T-helper 17 cell (primary cell): ENCODE data around the gene ZBTB2. TPM values are rescaled to one million over a fixed set of nuclear protein-coding genes. Genes with fewer than 3 reads are reported as not detected.
"Not testable (repeated sequence)": the region's sequence is repeated elsewhere in the genome, so short reads cannot be mapped to it uniquely, and the experiment has no call there.

Source experiments
- ATAC-seq: fragments of 150-1000 bp; cut with Tn5 transposase; 2 replicates; pipeline ENCODE4 v1.10.0; 2021; ENCODE audit warnings: mild to moderate bottlenecking, moderate library complexity
- DNase-seq, 3 donors: peaks; one replicate each; pipeline versions ENCODE4 v3.0.0 to v3.0.0-alpha.2; 2020 to 2021
- H3K9me3 ChIP-seq: one replicate; pipeline ENCODE4 v1.7.0; 2013; ENCODE audit warnings: low read length, mild to moderate bottlenecking; ENCODE audit not compliant: control insufficient read depth, poor library complexity, severe bottlenecking
- H3K27ac Mint-ChIP-seq: one replicate; pipeline ENCODE4 v1.8.0; 2022; ENCODE audit warnings: mild to moderate bottlenecking, moderate library complexity, mixed read lengths
- H3K27me3 Mint-ChIP-seq: one replicate; pipeline ENCODE4 v1.8.0; 2022; ENCODE audit warnings: mixed read lengths
- H3K36me3 Mint-ChIP-seq: one replicate; pipeline ENCODE4 v1.8.0; 2022; ENCODE audit warnings: low read depth, mixed read lengths
- H3K4me1 Mint-ChIP-seq: one replicate; pipeline ENCODE4 v1.8.0; 2022; ENCODE audit warnings: mild to moderate bottlenecking, mixed read lengths
- H3K4me3 Mint-ChIP-seq: one replicate; pipeline ENCODE4 v1.8.0; 2022; ENCODE audit warnings: mild to moderate bottlenecking, moderate library complexity, mixed read lengths
- total RNA-seq, 4 donors: library from RNA in 2 of 4; stranded (reverse) in 2 of 4; gene quantifications; one replicate each; pipeline ENCODE4 v1.2.3 and lab custom pipeline; 2022 to 2026

Gene ZBTB2
- total RNA-seq, 2 donors from 2014 or later: 23.5 to 29.2 TPM

- DNase-seq (no peak), ATAC-seq (no peak)
- no peaks in the 10 kb centered on the region for H3K9me3 ChIP-seq
- Mint-ChIP-seq H3K4me1 (peaks cover 19% of the 10 kb centered on the region), H3K4me3 (peak overlapping the region; percentile 85), H3K27me3 (peaks cover 76% of the 10 kb centered on the region), H3K36me3 (peaks cover 3% of the 10 kb centered on the region), H3K27ac (no peak overlapping the region)
Observed at GRCh38 chr6:151326116-151326825, 65.1 kb downstream of the ZBTB2 start.

- Mint-ChIP-seq H3K36me3 (peaks cover 6% of the 10 kb centered on the region), H3K4me1 (peaks cover 19% of the 10 kb centered on the region), H3K27ac (no peak overlapping the region), H3K27me3 (peaks cover 80% of the 10 kb centered on the region), H3K4me3 (peak overlapping the region; percentile 85)
- DNase-seq (no peak), ATAC-seq (no peak)
- no peaks in the 10 kb centered on the region for H3K9me3 ChIP-seq
Observed at GRCh38 chr6:151325075-151326050, 66.0 kb downstream of the ZBTB2 start.

GRCh38 chr6:151324488-151324825, 66.9 kb downstream of the ZBTB2 start:
- Mint-ChIP-seq H3K27ac (no peak overlapping the region), H3K4me3 (peak overlapping the region; percentile 47), H3K36me3 (peaks cover 6% of the 10 kb centered on the region), H3K27me3 (peaks cover 80% of the 10 kb centered on the region), H3K4me1 (peaks cover 19% of the 10 kb centered on the region)
- DNase-seq: no peak
- no peaks in the 10 kb centered on the region for H3K9me3 ChIP-seq
- peak; percentile 20 for ATAC-seq

GRCh38 chr6:151323791-151324487, 67.4 kb downstream of the ZBTB2 start:
- peaks cover 76% of the 10 kb centered on the region for H3K27me3 Mint-ChIP-seq
- no peaks in the 10 kb centered on the region for H3K9me3 ChIP-seq
- peaks cover 19% of the 10 kb centered on the region for H3K4me1 Mint-ChIP-seq
- H3K36me3 Mint-ChIP-seq: peaks cover 6% of the 10 kb centered on the region
- no peak overlapping the region for H3K27ac Mint-ChIP-seq
- H3K4me3 Mint-ChIP-seq: no peak overlapping the region
- DNase-seq (peak; percentile 55 to 67 (median 57)), ATAC-seq (peak; percentile 84)

- ATAC-seq (no peak), DNase-seq (no peak)
- Mint-ChIP-seq H3K4me3 (no peak overlapping the region), H3K36me3 (peaks cover 6% of the 10 kb centered on the region), H3K4me1 (peaks cover 19% of the 10 kb centered on the region), H3K27ac (no peak overlapping the region), H3K27me3 (peaks cover 72% of the 10 kb centered on the region)
- H3K9me3 ChIP-seq: no peaks in the 10 kb centered on the region
Observed at GRCh38 chr6:151322570-151322969, 68.8 kb downstream of the ZBTB2 start.

- Mint-ChIP-seq H3K4me1 (peaks cover 19% of the 10 kb centered on the region), H3K4me3 (no peak overlapping the region), H3K27ac (no peak overlapping the region), H3K36me3 (peaks cover 6% of the 10 kb centered on the region), H3K27me3 (peaks cover 61% of the 10 kb centered on the region)
- DNase-seq (no peak), ATAC-seq (no peak)
- no peaks in the 10 kb centered on the region for H3K9me3 ChIP-seq
Observed at GRCh38 chr6:151321438-151321837, 69.9 kb downstream of the ZBTB2 start.

GRCh38 chr6:151320140-151320539, 71.2 kb downstream of the ZBTB2 start:
- peaks cover 6% of the 10 kb centered on the region for H3K36me3 Mint-ChIP-seq
- H3K4me1 Mint-ChIP-seq: peaks cover 12% of the 10 kb centered on the region
- H3K27ac Mint-ChIP-seq: no peak overlapping the region
- H3K27me3 Mint-ChIP-seq: peaks cover 49% of the 10 kb centered on the region
- H3K4me3 Mint-ChIP-seq: no peak overlapping the region
- no peak for DNase-seq
- no peaks in the 10 kb centered on the region for H3K9me3 ChIP-seq
- ATAC-seq: no peak

- H3K27ac Mint-ChIP-seq: no peak overlapping the region
- H3K9me3 ChIP-seq: no peaks in the 10 kb centered on the region
- peaks cover 6% of the 10 kb centered on the region for H3K36me3 Mint-ChIP-seq
- ATAC-seq: no peak
- no peak for DNase-seq
- H3K4me3 Mint-ChIP-seq: no peak overlapping the region
- no peaks in the 10 kb centered on the region for H3K4me1 Mint-ChIP-seq
- peaks cover 28% of the 10 kb centered on the region for H3K27me3 Mint-ChIP-seq
Observed at GRCh38 chr6:151317995-151318365, 73.4 kb downstream of the ZBTB2 start.

- H3K9me3 ChIP-seq: no peaks in the 10 kb centered on the region
- DNase-seq (no peak), ATAC-seq (no peak)
- no peak overlapping the region for H3K4me3 Mint-ChIP-seq
- no peaks in the 10 kb centered on the region for H3K4me1 Mint-ChIP-seq
- H3K27ac Mint-ChIP-seq: no peak overlapping the region
- H3K27me3 Mint-ChIP-seq: peaks cover 22% of the 10 kb centered on the region
- H3K36me3 Mint-ChIP-seq: peaks cover 3% of the 10 kb centered on the region
Observed at GRCh38 chr6:151317103-151317994, 74.0 kb downstream of the ZBTB2 start.

GRCh38 chr6:151315661-151316060, 75.7 kb downstream of the ZBTB2 start:
- not testable (repeated sequence) for ATAC-seq, DNase-seq, H3K36me3 Mint-ChIP-seq, H3K27ac Mint-ChIP-seq, H3K4me3 Mint-ChIP-seq, H3K4me1 Mint-ChIP-seq, H3K9me3 ChIP-seq
- peaks cover 18% of the 10 kb centered on the region for H3K27me3 Mint-ChIP-seq
